ENCODE results near the gene SAMHD1. TPM values are rescaled to one million over a fixed set of nuclear protein-coding genes. Genes with fewer than 3 reads are reported as not detected.

SAMHD1 gene
- total and polyA plus RNA-seq, 2 donors (not counting 3 experiments of a cell fraction or from before 2014, with no cell fraction given), result 13.7 to 27.5 TPM

- Histone ChIP-seq H3K9me3 (replicated peaks; ENCODE audit: control insufficient read depth, insufficient read depth, low read length) (no peaks in the 10 kb centered on the region), H3K36me3 (ENCODE audit: control insufficient read depth in 2 of 2, extremely low read depth in 1 of 2, insufficient read depth in 2 of 2, low read length in 2 of 2) (peaks cover 0 to 3% of the 10 kb centered on the region in 2 experiments), H3K9me1 (replicated peaks; ENCODE audit: control insufficient read depth, extremely low read depth, insufficient read depth, low read length) (no peaks in the 10 kb centered on the region), H3K79me2 (ENCODE audit: control insufficient read depth, insufficient read depth, low read length) (no peaks in the 10 kb centered on the region), H3K4me1 (ENCODE audit: control insufficient read depth, extremely low read depth, insufficient read depth, low read length) (no peaks in the 10 kb centered on the region), H3K4me3 (replicated peaks in 1 of 3; ENCODE audit: insufficient read depth in 1 of 3, low read depth in 1 of 3, low read length in 3 of 3) (no peak overlapping the region), H2AFZ (ENCODE audit: low read depth, low read length) (no peak overlapping the region), H3K9ac (replicated peaks; ENCODE audit: extremely low read depth, insufficient read depth, low read length) (no peak overlapping the region), H3K27me3 (ENCODE audit: control insufficient read depth in 2 of 2, insufficient read depth in 2 of 2, low read length in 2 of 2) (no peaks in the 10 kb centered on the region), H4K20me1 (replicated peaks; ENCODE audit: control insufficient read depth, extremely low read depth, insufficient read depth, low read length) (no peaks in the 10 kb centered on the region), H3K4me2 (ENCODE audit: insufficient read depth, low read length) (no peak overlapping the region), H3K27ac (ENCODE audit: insufficient read depth, low read depth, low read length) (no peak overlapping the region)
- FAIRE-seq (no peak), DNase-seq (ENCODE audit: low read depth, low spot score) (no peak)
- ChIA-PET POLR2A (no interaction called here), CTCF (no interaction called here)
- TF ChIP-seq, protein P1, sequence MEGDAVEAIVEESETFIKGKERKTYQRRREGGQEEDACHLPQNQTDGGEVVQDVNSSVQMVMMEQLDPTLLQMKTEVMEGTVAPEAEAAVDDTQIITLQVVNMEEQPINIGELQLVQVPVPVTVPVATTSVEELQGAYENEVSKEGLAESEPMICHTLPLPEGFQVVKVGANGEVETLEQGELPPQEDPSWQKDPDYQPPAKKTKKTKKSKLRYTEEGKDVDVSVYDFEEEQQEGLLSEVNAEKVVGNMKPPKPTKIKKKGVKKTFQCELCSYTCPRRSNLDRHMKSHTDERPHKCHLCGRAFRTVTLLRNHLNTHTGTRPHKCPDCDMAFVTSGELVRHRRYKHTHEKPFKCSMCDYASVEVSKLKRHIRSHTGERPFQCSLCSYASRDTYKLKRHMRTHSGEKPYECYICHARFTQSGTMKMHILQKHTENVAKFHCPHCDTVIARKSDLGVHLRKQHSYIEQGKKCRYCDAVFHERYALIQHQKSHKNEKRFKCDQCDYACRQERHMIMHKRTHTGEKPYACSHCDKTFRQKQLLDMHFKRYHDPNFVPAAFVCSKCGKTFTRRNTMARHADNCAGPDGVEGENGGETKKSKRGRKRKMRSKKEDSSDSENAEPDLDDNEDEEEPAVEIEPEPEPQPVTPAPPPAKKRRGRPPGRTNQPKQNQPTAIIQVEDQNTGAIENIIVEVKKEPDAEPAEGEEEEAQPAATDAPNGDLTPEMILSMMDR (IDR thresholded peaks at IDR 0.05; ENCODE audit: extremely low read depth in 1 of 2, insufficient read depth in 1 of 2, low read depth in 1 of 2, low read length in 2 of 2), result no peak
- TF ChIP-seq MYC (IDR thresholded peaks at IDR 0.05; ENCODE audit: low read depth, low read length), result no peak
- TF ChIP-seq JUN (IDR thresholded peaks at IDR 0.05; ENCODE audit: borderline replicate concordance, insufficient read depth, insufficient read length, low read depth), result no peak
- no peak for TF ChIP-seq EZH2 (IDR thresholded peaks at IDR 0.05; ENCODE audit: borderline replicate concordance, low read depth, low read length, severe bottlenecking)
- no peak for TF ChIP-seq GATA2 (IDR thresholded peaks at IDR 0.05; ENCODE audit: insufficient read depth, insufficient read length, low read depth, low read length)
- TF ChIP-seq FOS (IDR thresholded peaks at IDR 0.05; ENCODE audit: borderline replicate concordance, insufficient read depth, low read length), result no peak
- TF ChIP-seq POLR2A (IDR thresholded peaks at IDR 0.05; ENCODE audit: low read depth, low read length), result no peak
- TF ChIP-seq POLR2AphosphoS5 (IDR thresholded peaks at IDR 0.05; ENCODE audit: insufficient read depth, low read depth, low read length), result no peak
- TF ChIP-seq MAX (IDR thresholded peaks at IDR 0.05; ENCODE audit: insufficient read depth, insufficient read length), result no peak
- intact Hi-C loops (cut with micrococcal nuclease), result no loop called here
- BruUV-seq (replicated peaks), result no TSS peak
- dilution Hi-C loops (cut with MboI; ENCODE audit: extremely low pct_ligation_motif_present, low sequenced_read_pairs), result no loop called here
These were observed 23.8 kb downstream of the SAMHD1 start for GRCh38 chr20:36927704-36928103.
